Activated CD4-positive, alpha-beta T cell treated with anti-CD3 and anti-CD28 coated beads, Interleukin-2, amount 10 ng/mL, durations not matched to agents 7 days and 5 days (primary cell): ENCODE data around the gene SLC7A6. TPM values are rescaled to one million over a fixed set of nuclear protein-coding genes. Genes with fewer than 3 reads are reported as not detected.

Source experiments
- CTCF ChIA-PET: fragments of 350-600 bp; sonication (Branson Sonifier 250); formaldehyde crosslinking; loops from one replicate; lab custom pipeline; 2021; ENCODE audit warnings: antibody characterized with exemption; lab: Charles Lee
- POLR2A ChIA-PET: fragments of 350-600 bp; sonication (Branson Sonifier 250); formaldehyde crosslinking; loops from one replicate; lab custom pipeline; 2021; ENCODE audit warnings: antibody characterized with exemption; lab: Charles Lee
- DNase-seq: peaks from one replicate; pipeline ENCODE4 v3.0.0-alpha.2; 2020
- H3K27ac Mint-ChIP-seq: one replicate; pipeline ENCODE4 v1.8.0; 2021; ENCODE audit warnings: mild to moderate bottlenecking, moderate library complexity, mixed read lengths
- H3K27me3 Mint-ChIP-seq: one replicate; pipeline ENCODE4 v1.8.0; 2021; ENCODE audit warnings: mixed read lengths
- H3K36me3 Mint-ChIP-seq: one replicate; pipeline ENCODE4 v1.8.0; 2021; ENCODE audit warnings: low read depth, mixed read lengths
- H3K4me1 Mint-ChIP-seq: one replicate; pipeline ENCODE4 v1.8.0; 2021; ENCODE audit warnings: mixed read lengths
- H3K4me3 Mint-ChIP-seq: one replicate; pipeline ENCODE4 v1.8.0; 2021; ENCODE audit warnings: mild to moderate bottlenecking, moderate library complexity, mixed read lengths
- H3K9me3 Mint-ChIP-seq: one replicate; pipeline ENCODE4 v1.8.0; 2021; ENCODE audit warnings: mixed read lengths
- total RNA-seq, 2 experiments: library from RNA; stranded (reverse); gene quantifications; one replicate each; pipeline ENCODE4 v1.2.3, GENCODE V29; 2021

Gene SLC7A6
- total RNA-seq, 2 experiments from 2014 or later: 116 to 130 TPM

DNA sequence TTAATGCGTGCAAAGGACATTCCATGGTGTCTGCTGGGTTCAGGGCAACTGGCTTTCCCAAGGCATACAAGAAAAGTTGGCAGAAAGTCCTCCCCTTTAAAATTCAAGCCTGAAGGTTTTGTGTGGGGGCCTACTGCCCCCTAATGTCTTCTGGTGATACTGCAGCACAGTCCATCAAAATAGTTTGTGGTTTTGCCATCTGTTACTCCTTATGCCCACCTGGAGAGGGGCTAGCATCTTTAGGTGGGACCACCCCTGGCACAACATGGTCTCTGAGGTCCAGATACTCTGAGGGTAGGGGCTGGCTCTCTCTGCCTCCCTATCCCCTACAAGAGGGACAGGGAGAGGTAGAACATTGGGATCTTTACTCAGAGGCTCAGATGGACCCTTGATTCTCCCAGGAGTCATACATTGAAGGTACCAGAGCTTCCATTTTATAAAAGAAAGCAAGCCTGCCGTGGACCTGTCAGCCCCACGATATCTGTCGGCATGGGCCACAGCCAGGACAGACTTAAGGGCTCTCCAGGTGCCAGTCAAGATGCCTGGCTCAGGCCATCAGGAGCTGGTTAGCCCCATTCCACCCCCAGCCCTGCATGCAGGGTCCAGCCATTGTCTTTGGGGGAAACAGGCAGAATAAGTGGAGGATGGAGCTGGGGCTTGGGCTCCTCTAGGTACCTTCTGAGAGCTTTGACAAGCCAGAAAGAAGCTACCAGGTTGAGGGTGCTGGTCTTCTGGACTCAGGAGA is 34.7 kb upstream of the SLC7A6 start:
- peaks cover 36% of the 10 kb centered on the region for H3K36me3 Mint-ChIP-seq
- ChIA-PET CTCF (interaction anchor here (0.6 to 1.7 kb wide), 6 partner anchors 15 to 413 kb away, joined by 3 to 4 read pairs (median 4); partner anchors contain the start of gene PLA2G15), POLR2A (no interaction called here)
- peaks cover 47% of the 10 kb centered on the region for H3K4me1 Mint-ChIP-seq
- no peak overlapping the region for H3K4me3 Mint-ChIP-seq
- peak overlapping the region; percentile 25 for H3K27ac Mint-ChIP-seq
- H3K9me3 Mint-ChIP-seq: no peaks in the 10 kb centered on the region
- DNase-seq: peak; percentile 48
- no peaks in the 10 kb centered on the region for H3K27me3 Mint-ChIP-seq

DNA sequence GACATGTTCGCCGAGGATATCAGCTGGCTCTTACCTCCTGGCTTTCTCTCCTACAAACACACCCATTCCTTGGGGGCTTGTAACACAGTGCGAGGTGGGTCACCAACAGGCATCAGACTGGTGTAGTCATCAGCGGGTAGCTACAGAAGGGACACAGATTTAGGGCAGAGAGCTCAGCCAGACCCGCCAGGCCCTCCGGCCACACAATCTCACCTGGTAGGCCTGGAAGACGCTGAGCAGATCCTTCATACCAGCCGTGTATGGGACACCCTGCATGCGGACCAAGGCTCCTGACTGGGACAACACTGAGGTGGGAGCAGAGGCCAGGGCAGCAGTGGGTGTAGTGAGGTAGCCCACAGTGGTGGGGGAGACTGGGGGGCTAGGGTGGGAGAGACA is 34.2 kb upstream of the SLC7A6 start:
- Mint-ChIP-seq H3K36me3 (peaks cover 35% of the 10 kb centered on the region), H3K4me3 (no peak overlapping the region), H3K9me3 (no peaks in the 10 kb centered on the region), H3K4me1 (peaks cover 50% of the 10 kb centered on the region), H3K27me3 (no peaks in the 10 kb centered on the region), H3K27ac (no peak overlapping the region)
- ChIA-PET CTCF (interaction anchor here (0.6 to 1.7 kb wide), 6 partner anchors 14 to 414 kb away, joined by 3 to 4 read pairs (median 4); partner anchors contain the start of gene PLA2G15), POLR2A (no interaction called here)
- no peak for DNase-seq

DNA sequence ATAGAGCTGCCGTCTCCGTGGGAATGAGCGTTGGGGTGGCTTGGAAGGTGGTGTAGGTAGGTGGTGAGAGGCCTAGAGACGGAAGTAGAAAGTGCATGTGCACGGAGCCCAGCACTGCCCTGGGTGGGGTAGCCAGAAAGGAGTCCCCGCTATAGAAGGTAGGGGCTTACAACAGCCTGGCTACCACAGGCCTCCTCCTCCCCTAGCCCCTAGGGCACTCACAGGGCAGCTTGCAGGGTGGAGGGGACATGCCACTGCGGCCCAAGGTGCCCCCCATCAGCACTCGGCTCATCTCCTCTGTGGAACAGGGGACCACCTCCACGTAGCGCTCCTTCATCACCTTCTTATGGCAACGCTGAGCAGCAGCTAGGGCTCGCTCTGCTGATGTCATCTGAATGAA is 33.4 kb upstream of the SLC7A6 start:
- Mint-ChIP-seq H3K27me3 (no peaks in the 10 kb centered on the region), H3K36me3 (peaks cover 28% of the 10 kb centered on the region), H3K27ac (no peak overlapping the region), H3K9me3 (no peaks in the 10 kb centered on the region), H3K4me3 (no peak overlapping the region), H3K4me1 (peaks cover 42% of the 10 kb centered on the region)
- ChIA-PET CTCF (interaction anchor here (1.3 to 1.7 kb wide), 2 partner anchors 14 to 414 kb away, joined by 4 read pairs; partner anchors contain the start of gene PLA2G15), POLR2A (no interaction called here)
- no peak for DNase-seq

- ChIA-PET POLR2A (no interaction called here), CTCF (no interaction called here)
Observed at GRCh38 chr16:68231384-68232136, 32.8 kb upstream of the SLC7A6 start.

GRCh38 chr16:68232335-68232734 is 32.0 kb upstream of the SLC7A6 start:
- no peaks in the 10 kb centered on the region for H3K9me3 Mint-ChIP-seq
- H3K27ac Mint-ChIP-seq: no peak overlapping the region
- H3K4me3 Mint-ChIP-seq: no peak overlapping the region
- H3K27me3 Mint-ChIP-seq: peaks cover 4% of the 10 kb centered on the region
- peaks cover 40% of the 10 kb centered on the region for H3K4me1 Mint-ChIP-seq
- peaks cover 19% of the 10 kb centered on the region for H3K36me3 Mint-ChIP-seq
- ChIA-PET CTCF (no interaction called here), POLR2A (no interaction called here)
- no peak for DNase-seq

More at GRCh38 chr16:68231384-68232136, 32.8 kb upstream of the SLC7A6 start:
- H3K9me3 Mint-ChIP-seq: no peaks in the 10 kb centered on the region
- DNase-seq: no peak
- no peak overlapping the region for H3K4me3 Mint-ChIP-seq
- peaks cover 41% of the 10 kb centered on the region for H3K4me1 Mint-ChIP-seq
- peaks cover 4% of the 10 kb centered on the region for H3K27me3 Mint-ChIP-seq
- no peak overlapping the region for H3K27ac Mint-ChIP-seq
- H3K36me3 Mint-ChIP-seq: peaks cover 25% of the 10 kb centered on the region

DNA sequence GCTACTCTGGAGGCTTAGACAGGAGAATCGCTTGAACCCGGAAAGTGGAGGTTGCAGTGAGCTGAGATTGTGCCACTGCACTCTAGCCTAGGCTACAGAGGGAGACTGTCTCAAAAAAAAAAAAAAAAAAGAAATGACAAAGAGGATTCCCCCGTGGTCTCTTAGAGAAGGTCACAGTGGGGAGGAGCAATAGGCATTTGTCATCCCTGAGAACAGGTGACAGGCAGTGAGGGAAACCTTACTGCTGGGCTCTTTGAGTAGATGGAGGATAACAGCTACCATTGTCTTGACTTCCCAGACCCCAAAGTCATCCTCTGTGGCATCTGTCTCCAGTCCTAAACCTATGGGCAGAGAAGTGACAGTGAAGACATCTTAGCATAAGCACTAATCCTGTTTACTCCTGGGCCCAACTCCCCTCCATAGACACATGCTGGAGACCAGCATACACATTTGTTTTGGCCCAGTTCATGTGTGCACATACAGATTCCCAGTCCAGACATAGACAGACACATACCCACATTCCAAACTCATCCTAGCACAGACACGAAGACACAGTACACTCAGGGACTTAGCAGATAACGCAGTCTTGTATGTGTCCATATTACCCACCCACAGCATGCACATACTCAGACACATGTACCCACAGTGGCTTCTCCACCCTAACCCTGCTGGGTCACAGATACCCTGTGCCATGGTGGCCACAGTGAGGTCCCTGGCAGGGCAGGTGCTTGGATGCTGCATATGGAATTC is 31.1 kb upstream of the SLC7A6 start:
- H3K4me1 Mint-ChIP-seq: peaks cover 36% of the 10 kb centered on the region
- no peak for DNase-seq

GRCh38 chr16:68233835-68234187 is 30.5 kb upstream of the SLC7A6 start:
- H3K27me3 Mint-ChIP-seq: peaks cover 8% of the 10 kb centered on the region
- POLR2A ChIA-PET: interaction anchor here (0.6 kb wide), 1 partner anchor 51 kb away, joined by 3 read pairs; no protein-coding TSS in a partner anchor
- CTCF ChIA-PET: interaction anchor here (0.8 to 1.6 kb wide), 2 partner anchors 30 to 95 kb away, joined by 3 read pairs; partner anchors contain the start of gene SLC7A6
- peaks cover 35% of the 10 kb centered on the region for H3K4me1 Mint-ChIP-seq
- DNase-seq: no peak
- H3K27ac Mint-ChIP-seq: peak overlapping the region; percentile 54
- H3K36me3 Mint-ChIP-seq: peaks cover 8% of the 10 kb centered on the region
- H3K9me3 Mint-ChIP-seq: no peaks in the 10 kb centered on the region
- no peak overlapping the region for H3K4me3 Mint-ChIP-seq

More for the DNA sequence above, 31.1 kb upstream of the SLC7A6 start:
- no peaks in the 10 kb centered on the region for H3K9me3 Mint-ChIP-seq
- H3K4me3 Mint-ChIP-seq: no peak overlapping the region
- ChIA-PET POLR2A (no interaction called here), CTCF (interaction anchor here (0.8 to 1.6 kb wide), 2 partner anchors 31 to 96 kb away, joined by 3 read pairs; partner anchors contain the start of gene SLC7A6)
- H3K36me3 Mint-ChIP-seq: peaks cover 11% of the 10 kb centered on the region
- no peak overlapping the region for H3K27ac Mint-ChIP-seq
- H3K27me3 Mint-ChIP-seq: peaks cover 8% of the 10 kb centered on the region

GRCh38 chr16:68234188-68235107 is 29.9 kb upstream of the SLC7A6 start:
- CTCF ChIA-PET: interaction anchor here (1.6 kb wide), 1 partner anchor 95 kb away, joined by 3 read pairs; no protein-coding TSS in a partner anchor
- H3K4me1 Mint-ChIP-seq: peaks cover 32% of the 10 kb centered on the region
- POLR2A ChIA-PET: interaction anchor here (0.6 kb wide), 1 partner anchor 50 kb away, joined by 3 read pairs; no protein-coding TSS in a partner anchor
- peaks cover 8% of the 10 kb centered on the region for H3K27me3 Mint-ChIP-seq
- peak overlapping the region; percentile 60 for H3K27ac Mint-ChIP-seq
- no peak for DNase-seq
- H3K4me3 Mint-ChIP-seq: no peak overlapping the region
- no peaks in the 10 kb centered on the region for H3K9me3 Mint-ChIP-seq
- peaks cover 2% of the 10 kb centered on the region for H3K36me3 Mint-ChIP-seq

DNA sequence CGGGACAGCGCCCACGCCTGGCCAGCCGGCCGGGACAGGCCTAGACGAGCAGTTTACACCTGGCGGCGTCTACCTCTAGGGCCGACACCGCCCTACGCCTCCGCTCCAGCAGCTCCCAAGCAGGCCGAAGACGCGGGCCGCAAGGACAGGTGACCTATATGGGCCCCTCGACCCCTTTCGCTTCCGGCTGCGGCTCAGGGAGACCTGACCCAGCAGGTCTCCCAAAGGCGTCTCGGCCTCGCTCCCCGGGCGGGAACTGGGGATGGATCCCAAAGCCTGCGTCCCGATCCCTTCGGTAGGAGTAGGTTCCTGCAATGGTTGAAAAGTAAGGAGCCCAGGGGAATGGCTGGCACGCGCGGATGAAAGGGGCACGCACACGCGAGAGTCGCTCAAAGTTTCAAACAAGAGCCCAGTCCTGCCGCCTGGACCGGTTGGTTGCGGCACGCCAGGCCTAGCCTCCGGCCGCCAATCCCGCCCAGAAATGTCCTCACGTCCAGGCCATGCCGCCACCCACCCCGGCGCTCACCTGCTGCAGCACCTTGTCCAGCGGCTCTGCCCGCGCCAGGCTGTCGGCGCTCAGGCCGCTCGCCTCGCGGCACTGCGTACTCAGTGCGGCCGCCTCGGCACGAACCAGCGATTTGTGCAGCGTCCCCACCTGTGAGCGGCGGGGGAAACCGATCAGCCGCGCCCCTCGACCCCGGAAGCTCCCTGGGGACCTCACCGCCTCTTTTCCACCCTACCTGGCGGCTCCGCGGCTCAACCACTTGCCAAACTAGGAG is 29.0 kb upstream of the SLC7A6 start:
- no peaks in the 10 kb centered on the region for H3K9me3 Mint-ChIP-seq
- H3K27ac Mint-ChIP-seq: no peak overlapping the region
- H3K4me3 Mint-ChIP-seq: no peak overlapping the region
- no peaks in the 10 kb centered on the region for H3K36me3 Mint-ChIP-seq
- peaks cover 8% of the 10 kb centered on the region for H3K27me3 Mint-ChIP-seq
- no peak for DNase-seq
- CTCF ChIA-PET: no interaction called here
- H3K4me1 Mint-ChIP-seq: peaks cover 35% of the 10 kb centered on the region
- POLR2A ChIA-PET: interaction anchor here (0.6 kb wide), 1 partner anchor 70 kb away, joined by 3 read pairs; no protein-coding TSS in a partner anchor

GRCh38 chr16:68235887-68236136 is 28.5 kb upstream of the SLC7A6 start, which contains the start of gene ESRP2:
ESRP2 (minus strand) TSS chr16:68236127; CDS start chr16:68236045, 82 bp downstream.
- ChIA-PET POLR2A (interaction anchor here (0.6 kb wide), 1 partner anchor 71 kb away, joined by 3 read pairs; no protein-coding TSS in a partner anchor), CTCF (no interaction called here)
- no peak for DNase-seq
- H3K27me3 Mint-ChIP-seq: peaks cover 8% of the 10 kb centered on the region
- H3K9me3 Mint-ChIP-seq: no peaks in the 10 kb centered on the region
- no peaks in the 10 kb centered on the region for H3K36me3 Mint-ChIP-seq
- peak within 1 kb of the TSS; percentile 94 for H3K4me3 Mint-ChIP-seq
- peak within 1 kb of the TSS; percentile 72 for H3K27ac Mint-ChIP-seq
- H3K4me1 Mint-ChIP-seq: peaks cover 35% of the 10 kb centered on the region
